Esophagus squamous epithelium (tissue), 5 donors: ENCODE data around the gene TMEM240. TPM values are rescaled to one million over a fixed set of nuclear protein-coding genes. Genes with fewer than 3 reads are reported as not detected.

Source experiments
- DNase-seq: peaks from one replicate; lab custom pipeline; 2025; lab: John Stamatoyannopoulos, UW
- H3K27ac ChIP-seq, 4 donors: fragments of 200-600 bp; sonication (generic); one replicate each; pipeline ENCODE4 v1.5.1; 2016 to 2019; ENCODE audit warnings: mild to moderate bottlenecking in 1 of 4
- H3K27me3 ChIP-seq, 4 donors: fragments of 200-600 bp; sonication (generic); 1 replicate in 3 of 4; 2 replicates in 1 of 4; pipeline versions ENCODE4 v1.5.1 to v1.6.0; 2017 to 2021; ENCODE audit warnings: antibody characterized with exemption in 1 of 4
- H3K36me3 ChIP-seq, 3 donors: fragments of 200-600 bp; sonication (generic); one replicate each; pipeline ENCODE4 v1.5.1; 2016 to 2019
- H3K4me1 ChIP-seq, 3 donors: fragments of 200-600 bp; sonication (generic); one replicate each; pipeline ENCODE4 v1.5.1; 2017 to 2019
- H3K4me3 ChIP-seq, 4 donors: fragments of 200-600 bp; sonication (generic); 1 replicate in 3 of 4; 2 replicates in 1 of 4; pipeline ENCODE4 v1.5.1; 2016 to 2019; ENCODE audit warnings: mild to moderate bottlenecking in 2 of 4, moderate library complexity in 1 of 4
- H3K9me3 ChIP-seq, 3 donors: fragments of 200-600 bp; sonication (generic); one replicate each; pipeline ENCODE4 v1.5.1; 2016 to 2019
- CTCF ChIP-seq, 6 experiments: fragments of 450-650 bp in 4 of 6; fragments of 200-600 bp in 2 of 6; sonication (generic) in 2 of 6; IDR thresholded peaks; one replicate each; pipeline ENCODE4 v1.5.1; 2016 to 2019; ENCODE audit warnings: antibody characterized with exemption in 6 of 6, mild to moderate bottlenecking in 4 of 6, moderate library complexity in 4 of 6
- POLR2A ChIP-seq, 4 donors: fragments of 450-650 bp; IDR thresholded peaks; one replicate each; pipeline ENCODE4 v1.6.1; 2017; ENCODE audit warnings: antibody characterized with exemption in 4 of 4, mild to moderate bottlenecking in 4 of 4, moderate library complexity in 3 of 4
- WGBS, 2 donors: methylation state at CpG; one replicate each; pipeline ENCODE4 v1.1.5; 2018; 5-methylcytosine and 5-hydroxymethylcytosine counted together
- intact Hi-C: fragments of 100-400 bp; cut with DNase I; formaldehyde crosslinking; loops from one replicate; pipeline ENCODE4 v1.15.0; 2022
- total RNA-seq, 4 donors: library from RNA; depleted of rRNA; stranded (reverse); fragments of >200 nt; gene quantifications; one replicate each; pipeline ENCODE4 v1.1.0, GENCODE V29; 2016
- donor health status: DM: yes; HTN: yes; CAD: no.

TMEM240 gene
- total RNA-seq, 4 donors from 2014 or later: 2.7 TPM; not detected in 3

GRCh38 chr1:1544544-1544943 lies 4.1 kb upstream of the TMEM240 start:
- Histone ChIP-seq H3K27me3 (peaks cover 0 to 9% (median 0%) of the 10 kb centered on the region in 4 donors), H3K4me3 (no peak overlapping the region), H3K4me1 (peaks cover 5 to 31% (median 11%) of the 10 kb centered on the region in 3 donors), H3K36me3 (peaks cover 8 to 54% (median 13%) of the 10 kb centered on the region in 3 donors), H3K27ac (no peak overlapping the region), H3K9me3 (no peaks in the 10 kb centered on the region)
- DNase-seq: no peak
- WGBS, 2 donors: 94 to 98% methylated on average over 5 to 10 of the region's 10 CpGs
- no peak for TF ChIP-seq POLR2A (IDR thresholded peaks at IDR 0.05)
- no peak for TF ChIP-seq CTCF (IDR thresholded peaks at IDR 0.05)
- intact Hi-C loops: no loop called here

- intact Hi-C loops: no loop called here
- 72 to 80% methylated on average over 1 to 8 of the region's 19 CpGs for WGBS, 2 donors
- TF ChIP-seq CTCF (IDR thresholded peaks at IDR 0.05) (no peak), POLR2A (IDR thresholded peaks at IDR 0.05) (no peak)
- no peak for DNase-seq
- Histone ChIP-seq H3K27ac (peak overlapping the region in 1 of 4 donors; percentile 55), H3K9me3 (no peaks in the 10 kb centered on the region), H3K36me3 (peaks cover 8 to 53% (median 13%) of the 10 kb centered on the region in 3 donors), H3K4me1 (peaks cover 13 to 39% (median 17%) of the 10 kb centered on the region in 3 donors), H3K4me3 (no peak overlapping the region), H3K27me3 (peaks cover 0 to 12% (median 0%) of the 10 kb centered on the region in 4 donors)
These were observed 3.3 kb upstream of the TMEM240 start for GRCh38 chr1:1543706-1544099.

- WGBS, 2 donors: 85 to 91% methylated on average over 22 to 24 of the region's 45 CpGs
- no peak overlapping the region for H3K4me3 ChIP-seq
- no peak for TF ChIP-seq POLR2A (IDR thresholded peaks at IDR 0.05)
- intact Hi-C loops: no loop called here
- peak overlapping the region in 1 of 4 donors; percentile 18 for H3K27ac ChIP-seq
- H3K27me3 ChIP-seq: peaks cover 0 to 12% (median 0%) of the 10 kb centered on the region in 4 donors
- H3K9me3 ChIP-seq: no peaks in the 10 kb centered on the region
- peaks cover 14 to 46% (median 17%) of the 10 kb centered on the region in 3 donors for H3K4me1 ChIP-seq
- no peak for DNase-seq
- peaks cover 8 to 46% (median 13%) of the 10 kb centered on the region in 3 donors for H3K36me3 ChIP-seq
These were observed 2.6 kb upstream of the TMEM240 start for GRCh38 chr1:1542766-1543705.

GRCh38 chr1:1541956-1542765 lies 1.7 kb upstream of the TMEM240 start:
- Histone ChIP-seq H3K4me1 (peaks cover 14 to 46% (median 17%) of the 10 kb centered on the region in 3 donors), H3K36me3 (peaks cover 8 to 38% (median 13%) of the 10 kb centered on the region in 3 donors), H3K27me3 (peaks cover 0 to 12% (median 0%) of the 10 kb centered on the region in 4 donors), H3K27ac (peak overlapping the region in 1 of 4 donors; percentile 18), H3K4me3 (no peak overlapping the region), H3K9me3 (no peaks in the 10 kb centered on the region)
- no peak for DNase-seq
- intact Hi-C loops: no loop called here
- WGBS, 2 donors: 75 to 78% methylated on average over 16 to 21 of the region's 37 CpGs
- TF ChIP-seq POLR2A (IDR thresholded peaks at IDR 0.05) (no peak), CTCF (IDR thresholded peaks at IDR 0.05) (no peak)

- peak overlapping the region; percentile 39 to 80 (median 74) for H3K27ac ChIP-seq
- H3K9me3 ChIP-seq: no peaks in the 10 kb centered on the region
- DNase-seq: no peak
- peaks cover 14 to 46% (median 17%) of the 10 kb centered on the region in 3 donors for H3K4me1 ChIP-seq
- no CpG with 5 or more reads among the region's 53 CpGs for WGBS, 2 donors
- TF ChIP-seq POLR2A (IDR thresholded peaks at IDR 0.05): no peak
- no peak for TF ChIP-seq CTCF (IDR thresholded peaks at IDR 0.05)
- H3K4me3 ChIP-seq: peak overlapping the region; percentile 39 to 74 (median 56)
- intact Hi-C loops: no loop called here
- H3K36me3 ChIP-seq: peaks cover 8 to 38% (median 13%) of the 10 kb centered on the region in 3 donors
- peaks cover 0 to 12% (median 0%) of the 10 kb centered on the region in 4 donors for H3K27me3 ChIP-seq
These were observed 599 bp upstream of the TMEM240 start for GRCh38 chr1:1540818-1541628.
